Measurements from ENCODE around the gene TENM4.
"Not testable (repeated sequence)": the region's sequence is repeated elsewhere in the genome, so short reads cannot be mapped to it uniquely, and the experiment has no call there.

Gene TENM4

DNA sequence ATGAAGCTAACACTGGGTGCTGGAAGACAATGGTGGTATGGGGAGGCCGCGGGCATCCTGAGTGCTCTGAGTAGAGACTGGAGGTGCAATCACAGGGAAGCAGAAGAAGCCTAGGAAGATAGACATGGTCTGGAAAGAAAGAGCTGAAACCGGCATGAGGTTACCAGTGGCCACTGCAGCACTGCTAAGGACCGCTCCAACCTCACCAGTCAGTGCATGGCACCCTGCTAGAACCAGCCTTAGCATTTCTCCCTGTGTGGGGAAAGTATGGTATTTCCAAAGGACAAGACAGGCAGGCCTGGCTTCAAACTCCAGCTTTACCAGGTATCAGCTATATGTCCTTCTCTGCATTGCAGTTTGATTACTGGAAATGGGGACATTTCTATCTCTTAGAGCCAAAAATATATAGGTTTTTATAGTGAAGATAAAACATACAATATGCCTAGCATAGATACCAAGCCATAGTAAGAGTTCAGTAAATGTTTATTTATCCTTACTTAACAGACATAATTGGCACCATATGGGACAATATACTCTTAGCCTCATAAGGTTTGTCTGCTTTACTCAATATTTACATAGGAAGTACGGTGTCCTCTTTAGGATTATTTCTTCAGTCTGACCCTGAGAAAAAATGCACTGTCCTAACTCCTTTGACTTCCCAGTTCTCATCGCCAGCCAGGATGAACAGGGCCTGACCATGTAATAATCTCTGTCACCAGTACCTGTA lies 231.1 kb downstream of the TENM4 start:
- DNase-seq (ENCODE audit: low read depth in 3 of 3), result no peak

GRCh38 chr11:79208126-79208525 lies 232.7 kb downstream of the TENM4 start:
- no peak for DNase-seq (ENCODE audit: low read depth in 3 of 3)

DNA sequence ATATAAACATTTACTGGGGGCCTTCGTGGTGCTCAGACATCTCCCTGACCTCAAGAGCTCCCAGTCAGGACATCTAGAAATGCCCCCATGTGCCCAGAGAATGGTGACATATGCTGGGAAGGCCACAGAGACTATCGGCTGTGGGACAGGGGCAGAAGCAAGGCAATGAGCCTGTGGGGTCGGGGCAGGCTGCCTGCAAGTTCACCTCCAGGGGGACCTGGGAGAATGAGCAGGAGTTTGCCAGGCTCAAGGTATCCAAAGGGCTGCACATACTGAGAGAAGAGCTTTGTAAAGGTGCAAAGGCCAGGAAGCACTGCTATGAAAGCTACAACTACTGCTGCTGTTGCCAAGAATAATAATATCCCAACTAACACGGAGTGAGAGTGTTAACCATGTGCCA lies 233.9 kb downstream of the TENM4 start:
- no peak for DNase-seq (ENCODE audit: low read depth in 3 of 3)

DNA sequence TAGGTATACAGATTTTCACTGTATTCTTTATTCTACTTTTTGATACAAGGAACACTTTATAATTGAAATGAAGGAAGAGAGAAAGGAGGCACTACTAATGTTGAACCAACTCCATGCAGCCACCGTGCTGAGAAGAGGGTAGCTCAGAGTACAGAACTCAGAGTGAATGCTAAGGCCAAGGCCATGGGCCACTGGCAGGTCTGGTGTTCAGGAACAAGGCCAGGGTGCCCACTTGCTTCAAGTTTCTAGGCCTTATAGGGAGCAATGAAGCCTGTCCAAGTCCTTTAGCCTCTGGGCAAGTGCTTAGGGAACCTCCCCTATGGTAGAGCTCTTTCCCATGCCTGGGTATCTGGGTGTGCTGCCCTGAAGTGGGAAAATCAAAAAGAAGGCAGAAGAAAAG lies 235.0 kb downstream of the TENM4 start:
- no peak for DNase-seq (ENCODE audit: low read depth in 3 of 3)

- DNase-seq (ENCODE audit: low read depth in 3 of 3), result no peak
Observed at GRCh38 chr11:79201677-79202347, 239.0 kb downstream of the TENM4 start.

GRCh38 chr11:79200398-79201070 lies 240.3 kb downstream of the TENM4 start:
- no peak for DNase-seq (ENCODE audit: low read depth in 3 of 3)

DNA sequence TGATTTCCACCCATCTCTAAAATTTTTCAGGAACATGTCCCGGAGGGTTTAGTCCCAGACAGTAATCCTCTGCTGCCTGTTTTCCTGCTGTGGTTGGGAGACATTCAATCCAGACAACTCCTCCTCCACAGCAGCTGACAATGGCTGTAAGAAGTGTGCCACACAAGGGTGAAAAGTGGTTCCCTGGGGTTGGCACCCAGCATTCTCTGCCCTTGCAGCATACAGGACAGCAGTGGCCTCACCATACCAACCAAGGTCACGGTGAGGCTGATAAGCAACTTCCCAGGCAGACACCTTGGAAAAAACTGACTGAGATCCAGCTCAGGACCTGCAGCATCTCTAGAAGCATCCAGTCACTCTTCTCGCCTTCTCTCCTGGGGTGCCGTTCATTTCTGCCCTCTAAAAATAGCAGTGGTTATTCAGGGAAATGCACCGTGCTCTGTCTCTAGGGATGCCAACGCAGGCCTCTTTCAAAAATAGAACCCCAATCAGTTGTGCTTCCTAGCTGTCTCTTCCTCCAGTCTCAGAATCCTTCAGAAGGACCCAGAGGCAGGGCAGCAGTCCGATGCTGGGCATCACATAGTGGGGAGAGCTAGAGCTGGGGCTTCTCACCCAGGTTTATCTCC lies 241.0 kb downstream of the TENM4 start:
- no peak for DNase-seq (ENCODE audit: low read depth in 3 of 3)

- no peak for DNase-seq (ENCODE audit: low read depth in 3 of 3)
Observed at GRCh38 chr11:79198898-79199250, 242.0 kb downstream of the TENM4 start.

- DNase-seq (ENCODE audit: low read depth in 3 of 3), result no peak
Observed at GRCh38 chr11:79198203-79198897, 242.5 kb downstream of the TENM4 start.

- no peak for DNase-seq (ENCODE audit: low read depth in 3 of 3)
Observed at GRCh38 chr11:79196950-79197349, 243.9 kb downstream of the TENM4 start.

DNA sequence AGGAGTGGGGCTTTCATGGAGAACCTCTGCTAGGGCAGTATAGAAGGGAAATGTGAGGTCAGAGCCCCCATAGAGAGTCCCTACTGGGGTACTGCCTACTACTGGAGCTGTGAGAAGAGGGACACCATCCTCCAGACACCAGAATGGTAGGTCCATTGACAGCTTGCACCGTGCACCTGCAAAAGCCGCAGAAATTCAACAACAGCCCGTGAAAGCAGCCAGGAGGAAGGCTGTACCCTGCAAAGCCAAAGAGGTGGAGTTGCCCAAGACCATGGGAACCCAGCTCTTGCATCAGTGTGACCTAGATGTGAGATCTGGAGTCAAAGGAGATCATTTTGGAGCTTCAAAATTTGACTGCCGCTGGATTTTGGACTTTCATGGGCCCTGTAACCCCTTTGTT lies 245.6 kb downstream of the TENM4 start:
- no peak for DNase-seq (ENCODE audit: low read depth in 3 of 3)

DNA sequence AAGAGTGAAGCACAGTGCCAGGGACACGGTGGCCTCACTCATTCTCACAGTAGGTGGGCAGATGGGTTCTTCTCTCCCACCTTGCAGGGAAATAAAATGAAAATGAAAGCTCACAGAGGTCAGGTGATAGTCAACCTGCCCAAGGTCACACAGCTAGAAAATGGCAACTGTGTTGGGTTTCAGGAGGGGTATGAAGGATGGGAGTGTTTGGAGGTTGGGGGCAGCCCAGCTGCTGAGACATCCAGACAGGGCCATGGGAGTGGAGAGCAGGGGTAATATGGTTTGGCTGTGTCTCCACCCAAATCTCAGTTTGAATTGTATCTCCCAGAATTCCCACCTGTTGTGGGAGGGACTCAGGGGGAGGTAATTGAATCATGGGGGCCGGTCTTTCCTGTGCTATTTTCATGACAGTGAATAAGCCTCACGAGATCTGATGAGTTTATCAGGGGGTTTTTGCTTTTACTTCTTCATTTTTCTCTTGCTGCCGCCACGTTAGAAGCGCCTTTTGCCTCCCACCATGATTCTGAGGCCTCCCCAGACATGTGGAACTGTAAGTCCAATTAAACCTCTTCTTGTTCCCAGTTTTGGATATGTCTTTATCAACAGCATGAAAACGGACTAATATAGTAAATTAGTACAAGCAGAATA lies 247.0 kb downstream of the TENM4 start:
- DNase-seq (ENCODE audit: low read depth in 3 of 3), result no peak

GRCh38 chr11:79192836-79193235 lies 248.0 kb downstream of the TENM4 start:
- DNase-seq (ENCODE audit: low read depth in 3 of 3), result no peak

DNA sequence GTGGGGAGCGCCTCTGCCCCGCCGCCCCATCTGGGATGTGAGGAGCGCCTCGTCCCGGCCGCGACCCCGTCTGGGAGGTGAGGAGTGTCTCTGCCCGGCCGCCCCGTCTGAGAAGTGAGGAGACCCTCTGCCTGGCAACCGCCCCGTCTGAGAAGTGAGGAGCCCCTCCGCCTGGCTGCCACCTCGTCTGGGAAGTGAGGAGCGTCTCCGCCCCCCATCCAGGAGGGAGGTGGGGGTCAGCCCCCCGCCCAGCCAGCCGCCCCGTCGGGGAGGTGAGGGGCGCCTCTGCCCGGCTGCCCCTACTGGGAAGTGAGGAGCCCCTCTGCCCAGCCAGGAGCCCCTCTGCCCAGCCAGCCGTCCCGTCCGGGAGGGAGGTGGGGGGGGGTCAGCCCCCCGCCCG lies 249.1 kb downstream of the TENM4 start:
- DNase-seq (ENCODE audit: low read depth in 3 of 3), result not testable (repeated sequence)

- DNase-seq (ENCODE audit: low read depth in 3 of 3), result not testable (repeated sequence)
Observed at GRCh38 chr11:79190553-79190952, 250.3 kb downstream of the TENM4 start.

DNA sequence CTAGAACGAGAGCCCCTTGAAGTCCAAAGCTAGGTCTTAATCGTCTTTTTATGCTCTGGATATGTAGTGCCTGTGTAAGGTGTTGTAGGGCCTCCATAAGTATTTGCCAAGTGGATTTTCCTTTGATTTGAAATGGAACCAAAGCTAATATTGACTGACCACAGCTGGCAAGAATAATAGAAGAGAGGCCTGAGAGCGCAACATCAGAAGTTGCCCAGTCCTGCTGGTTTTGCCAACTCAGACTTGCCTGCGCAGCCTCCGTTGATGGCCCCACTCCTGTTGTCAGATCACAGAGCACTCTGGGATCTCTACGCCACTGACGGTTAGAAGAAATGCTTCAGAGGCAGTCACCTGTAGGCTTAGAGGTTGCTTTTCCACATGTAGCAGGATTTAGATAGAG lies 251.2 kb downstream of the TENM4 start:
- no peak for DNase-seq (ENCODE audit: low read depth in 3 of 3)

GRCh38 chr11:79189055-79189454 lies 251.8 kb downstream of the TENM4 start:
- no peak for DNase-seq (ENCODE audit: low read depth in 3 of 3)

DNA sequence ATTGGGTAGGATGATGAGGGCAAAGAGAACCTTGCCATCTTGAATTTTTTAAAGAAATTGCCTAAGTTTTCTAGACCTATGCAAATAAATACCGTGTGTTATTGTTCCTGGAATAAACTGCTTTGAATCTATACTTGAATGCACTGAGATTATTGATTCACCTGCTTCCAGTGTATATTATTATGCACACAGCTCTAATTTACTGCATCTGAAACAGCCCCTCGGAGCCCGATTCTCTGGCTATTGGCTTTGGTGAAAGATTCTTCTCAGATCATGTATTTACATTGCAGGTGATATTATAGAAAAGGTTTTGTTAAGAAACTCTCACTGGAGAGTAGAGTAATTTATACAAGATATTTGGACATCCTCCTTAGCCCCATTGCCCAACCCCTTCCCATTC lies 254.2 kb downstream of the TENM4 start:
- DNase-seq (ENCODE audit: low read depth in 3 of 3), result no peak

- DNase-seq (ENCODE audit: low read depth in 3 of 3), result no peak
Observed at GRCh38 chr11:79185351-79185750, 255.5 kb downstream of the TENM4 start.

DNA sequence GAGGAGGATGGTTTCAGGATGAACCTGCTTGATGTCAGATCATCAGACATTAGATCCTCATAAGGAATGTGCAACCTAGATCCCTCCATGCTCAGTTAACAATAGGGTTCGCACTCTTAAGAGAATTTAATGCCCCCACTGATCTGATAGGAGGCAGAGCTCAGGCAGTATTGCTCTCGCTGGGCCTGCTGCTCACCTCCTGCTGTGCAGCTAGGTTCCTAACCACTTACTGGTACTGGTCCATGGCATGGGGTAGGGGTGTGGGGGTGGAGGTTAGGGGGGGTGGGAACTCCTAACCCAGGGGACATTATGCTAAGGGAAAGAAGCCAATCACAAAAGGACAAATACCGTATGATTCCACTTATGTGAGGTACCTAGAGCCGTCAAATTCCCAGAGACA lies 256.5 kb downstream of the TENM4 start:
- no peak for DNase-seq (ENCODE audit: low read depth in 3 of 3)

DNA sequence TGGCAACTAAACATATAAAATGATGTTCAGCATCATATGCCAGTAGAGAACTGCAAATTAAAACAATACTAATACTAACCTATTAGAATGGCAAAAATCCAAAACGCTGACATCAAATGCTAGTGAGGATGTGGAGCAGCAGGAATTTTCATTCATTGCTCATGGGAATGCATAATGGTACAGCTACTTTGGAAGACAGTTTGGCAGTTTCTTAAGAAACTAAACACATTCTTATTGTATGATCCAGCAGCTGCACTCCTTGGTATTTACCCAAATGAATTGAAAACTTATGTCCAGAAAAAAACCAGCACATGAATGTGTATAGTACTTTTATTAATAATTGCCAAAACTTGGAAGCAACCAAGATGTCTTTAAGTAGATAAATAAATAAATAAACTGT lies 258.0 kb downstream of the TENM4 start:
- no peak for DNase-seq (ENCODE audit: low read depth in 3 of 3)

DNA sequence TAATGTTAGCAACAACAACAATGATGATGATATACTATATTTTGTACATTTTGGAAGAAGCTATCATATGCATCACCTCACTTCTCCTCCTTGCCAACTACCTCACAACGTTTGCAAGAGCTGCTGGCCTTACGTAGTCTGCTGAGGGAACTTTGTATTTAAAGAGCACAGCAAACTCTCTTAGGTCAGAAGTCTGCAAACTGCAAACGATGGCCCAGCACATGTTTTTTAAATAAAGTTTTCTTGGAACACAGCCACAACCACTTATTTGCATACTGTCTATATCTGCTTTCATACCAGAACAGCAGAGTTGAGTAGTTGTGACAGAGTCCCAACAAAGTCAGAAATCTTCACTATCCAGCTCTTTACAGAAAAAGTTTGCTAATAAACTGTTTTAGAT lies 261.7 kb downstream of the TENM4 start:
- DNase-seq (ENCODE audit: low read depth in 3 of 3), result no peak

Data from stimulated activated CD4-positive, alpha-beta T cell treated with anti-CD3 and anti-CD28 coated beads, TNF-alpha, amount 100 ng/mL, for 48 hours (primary cell).